ENCODE measurements around the gene SLC6A19. TPM values are rescaled to one million over a fixed set of nuclear protein-coding genes. Genes with fewer than 3 reads are reported as not detected.

The SLC6A19 gene
- polyA plus RNA-seq, 1 of the 3 experiments (the other 2 are of a cell fraction) = not detected

- Histone ChIP-seq H4K20me1 (ENCODE audit: insufficient read depth) (no peaks in the 10 kb centered on the region), H3K27ac (ENCODE audit: low read depth in 2 of 2, low read length in 1 of 2) (no peak overlapping the region), H3F3A (replicated peaks; ENCODE audit: insufficient read depth) (no peaks in the 10 kb centered on the region), H2AFZ (ENCODE audit: low read depth) (no peak overlapping the region), H3K9me2 (no peaks in the 10 kb centered on the region), H3K9me3 (no peaks in the 10 kb centered on the region), H3K36me3 (replicated peaks in 1 of 2; ENCODE audit: control insufficient read depth in 1 of 2, insufficient read depth in 2 of 2, low read length in 1 of 2) (no peaks in the 10 kb centered on the region), H3K4me2 (no peak overlapping the region), H3K4me1 (ENCODE audit: control insufficient read depth in 1 of 2, insufficient read depth in 2 of 2, low read depth in 1 of 2, low read length in 1 of 2) (no peaks in the 10 kb centered on the region), H3K4me3 (ENCODE audit: low read depth in 2 of 2, low read length in 1 of 2) (no peak overlapping the region), H3K27me3 (ENCODE audit: insufficient read depth) (no peaks in the 10 kb centered on the region), H3K9ac (no peak overlapping the region), H3K79me2 (ENCODE audit: insufficient read depth) (no peaks in the 10 kb centered on the region)
- WGBS (ENCODE audit: low lambda C conversion rate) = 82% methylated on average over 9 of the region's 9 CpGs
- CTCF ChIA-PET = no interaction called here
- TF ChIP-seq EP300 (IDR thresholded peaks at IDR 0.05; ENCODE audit: borderline replicate concordance in 1 of 2, low read depth in 1 of 2, low read length in 1 of 2) (no peak), JUND (IDR thresholded peaks at IDR 0.05) (no peak), REST (IDR thresholded peaks at IDR 0.05; ENCODE audit: low read depth, low read length) (no peak), RFX5 (IDR thresholded peaks at IDR 0.05; ENCODE audit: low read length) (no peak), TCF12 (IDR thresholded peaks at IDR 0.05) (no peak), CTCF (IDR thresholded peaks at IDR 0.05) (no peak), MEF2A (IDR thresholded peaks at IDR 0.05; ENCODE audit: borderline replicate concordance, low read depth) (no peak), SIN3A (IDR thresholded peaks at IDR 0.05; ENCODE audit: borderline replicate concordance, low read depth, low read length) (no peak), TAF1 (IDR thresholded peaks at IDR 0.05; ENCODE audit: borderline replicate concordance, low read depth, low read length) (no peak), FOXJ3 (CRISPR knock-in tag; IDR thresholded peaks at IDR 0.05) (no peak), GATA2 (CRISPR knock-in tag; IDR thresholded peaks at IDR 0.05) (no peak), NFIC (IDR thresholded peaks at IDR 0.05; ENCODE audit: borderline replicate concordance) (no peak), RCOR1 (IDR thresholded peaks at IDR 0.05; ENCODE audit: low read length) (no peak), RXRA (IDR thresholded peaks at IDR 0.05; ENCODE audit: borderline replicate concordance, low read depth) (no peak), ZBTB33 (IDR thresholded peaks at IDR 0.05; ENCODE audit: borderline replicate concordance, low read depth) (no peak), USF2 (IDR thresholded peaks at IDR 0.05; ENCODE audit: borderline replicate concordance, low read depth, low read length) (no peak), TEAD4 (IDR thresholded peaks at IDR 0.05; ENCODE audit: borderline replicate concordance, insufficient read depth) (no peak), NRF1 (IDR thresholded peaks at IDR 0.05; ENCODE audit: low read depth, low read length) (no peak), YY1 (IDR thresholded peaks at IDR 0.05; ENCODE audit: low read depth) (no peak), FOXM1 (IDR thresholded peaks at IDR 0.05; ENCODE audit: low read depth) (no peak)
- POLR2A ChIA-PET = no interaction called here
- DNase-seq = no peak
These were observed 51.3 kb downstream of the SLC6A19 start for GRCh38 chr5:1252681-1253080.

Data from SK-N-SH (cell line).